Stimulated activated CD4-positive, alpha-beta T cell treated with anti-CD3 and anti-CD28 coated beads, Interleukin-2, amount 100 ng/mL, for 4 hours (primary cell): Measurements from ENCODE around the gene GOLPH3.
"Not testable (repeated sequence)": the region's sequence is repeated elsewhere in the genome, so short reads cannot be mapped to it uniquely, and the experiment has no call there.

Experiments used
- DNase-seq: peaks from one replicate; pipeline ENCODE4 v3.0.0-alpha.2; 2020; ENCODE audit warnings: low read depth

GOLPH3 gene

DNA sequence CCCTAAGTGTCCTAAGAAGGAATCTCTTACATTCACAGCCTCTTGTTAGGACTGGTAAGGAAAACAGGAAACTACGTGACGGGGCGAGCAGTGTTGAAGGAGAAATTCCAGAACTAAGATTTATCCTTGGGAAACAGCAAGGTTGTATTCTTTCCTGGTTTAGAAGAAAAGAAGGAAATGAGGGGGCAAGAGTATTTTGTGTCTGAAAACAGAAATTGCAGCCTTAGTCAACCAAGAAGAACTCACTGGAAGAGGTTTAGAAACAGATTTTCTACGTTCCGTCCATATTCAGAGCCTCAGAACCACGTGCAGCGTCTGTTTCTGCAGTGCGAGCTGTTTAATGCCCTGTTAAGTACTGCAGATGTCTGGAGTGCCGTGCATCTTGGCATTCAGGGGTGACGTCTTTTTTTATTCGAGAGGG, 75.2 kb downstream of the GOLPH3 start:
- DNase-seq: no peak

DNA sequence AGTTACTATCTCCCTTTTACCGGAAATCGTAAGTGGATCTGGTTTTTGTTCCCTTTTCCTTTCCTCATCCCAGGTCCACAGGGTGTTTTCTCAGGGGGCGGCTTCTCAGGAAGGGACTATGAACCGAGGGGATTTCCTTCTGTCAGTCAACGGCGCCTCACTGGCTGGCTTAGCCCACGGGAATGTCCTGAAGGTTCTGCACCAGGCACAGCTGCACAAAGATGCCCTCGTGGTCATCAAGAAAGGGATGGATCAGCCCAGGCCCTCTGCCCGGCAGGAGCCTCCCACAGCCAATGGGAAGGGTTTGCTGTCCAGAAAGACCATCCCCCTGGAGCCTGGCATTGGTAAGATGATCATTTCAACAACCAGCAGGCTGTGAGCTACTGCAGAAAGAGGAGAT, 75.8 kb downstream of the GOLPH3 start:
- DNase-seq: no peak

DNA sequence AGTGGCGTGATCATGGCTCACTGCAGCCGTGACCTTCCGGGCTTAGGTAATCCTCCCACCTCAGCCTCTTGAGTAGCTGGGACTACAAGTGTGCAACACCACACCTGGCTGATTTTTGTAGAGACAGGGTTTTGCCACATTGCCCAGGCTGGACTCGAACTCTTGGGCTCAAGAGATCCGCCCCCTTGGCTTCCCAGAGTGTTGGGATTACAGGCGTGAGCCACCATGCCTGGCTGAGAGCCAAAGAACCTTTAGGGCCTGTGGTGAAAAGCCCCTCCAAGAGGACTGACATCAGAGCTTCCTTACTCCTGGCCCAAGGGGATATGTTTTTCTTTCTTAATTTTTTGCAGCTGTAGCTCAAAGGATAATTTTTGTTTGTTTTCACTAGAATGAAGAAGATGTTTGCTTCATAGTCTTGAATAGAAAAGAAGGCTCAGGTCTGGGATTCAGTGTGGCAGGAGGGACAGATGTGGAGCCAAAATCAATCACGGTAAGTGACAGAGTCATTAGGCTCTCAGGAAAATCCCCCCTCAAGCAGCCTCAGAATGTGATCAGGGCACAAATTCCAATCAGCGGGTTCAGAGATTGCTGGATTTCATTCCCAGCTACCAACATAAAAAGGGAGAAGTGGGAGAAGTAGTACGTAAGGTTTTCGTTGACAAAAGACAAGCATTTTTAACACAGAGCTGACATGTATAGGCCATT, 77.1 kb downstream of the GOLPH3 start:
- no peak for DNase-seq

DNA sequence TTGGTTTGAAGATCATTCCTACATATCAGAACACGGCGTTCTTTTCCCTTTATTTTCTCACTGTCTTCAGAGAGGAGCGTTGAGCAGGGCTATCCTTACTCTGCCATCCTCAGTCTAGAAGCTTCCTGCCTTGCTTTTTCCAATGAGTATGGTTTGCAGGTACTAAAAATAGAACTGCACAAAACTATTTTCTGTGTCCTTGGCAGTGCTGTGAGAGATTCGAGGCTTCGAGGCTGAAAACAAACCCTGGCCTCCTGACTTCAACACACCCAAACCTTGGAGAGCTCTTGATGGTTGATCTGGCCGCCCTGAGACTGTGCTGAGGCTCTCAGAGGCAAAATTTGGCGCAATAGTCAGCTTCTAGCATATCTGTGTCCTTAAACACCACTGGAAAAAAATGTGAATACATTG, 78.9 kb downstream of the GOLPH3 start:
- DNase-seq: no peak

GRCh38 chr5:32094691-32095090, 79.4 kb downstream of the GOLPH3 start:
- no peak for DNase-seq

- peak; percentile 55 for DNase-seq
Measured at GRCh38 chr5:32092938-32093812, 80.9 kb downstream of the GOLPH3 start.

DNA sequence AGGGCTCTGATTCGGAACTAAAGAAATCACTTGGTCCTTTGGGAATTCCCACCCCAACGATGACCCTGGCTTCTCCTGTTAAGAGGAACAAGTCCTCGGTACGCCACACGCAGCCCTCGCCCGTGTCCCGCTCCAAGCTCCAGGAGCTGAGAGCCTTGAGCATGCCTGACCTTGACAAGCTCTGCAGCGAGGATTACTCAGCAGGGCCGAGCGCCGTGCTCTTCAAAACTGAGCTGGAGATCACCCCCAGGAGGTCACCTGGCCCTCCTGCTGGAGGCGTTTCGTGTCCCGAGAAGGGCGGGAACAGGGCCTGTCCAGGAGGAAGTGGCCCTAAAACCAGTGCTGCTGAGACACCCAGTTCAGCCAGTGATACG, 83.4 kb downstream of the GOLPH3 start:
- DNase-seq: no peak

DNA sequence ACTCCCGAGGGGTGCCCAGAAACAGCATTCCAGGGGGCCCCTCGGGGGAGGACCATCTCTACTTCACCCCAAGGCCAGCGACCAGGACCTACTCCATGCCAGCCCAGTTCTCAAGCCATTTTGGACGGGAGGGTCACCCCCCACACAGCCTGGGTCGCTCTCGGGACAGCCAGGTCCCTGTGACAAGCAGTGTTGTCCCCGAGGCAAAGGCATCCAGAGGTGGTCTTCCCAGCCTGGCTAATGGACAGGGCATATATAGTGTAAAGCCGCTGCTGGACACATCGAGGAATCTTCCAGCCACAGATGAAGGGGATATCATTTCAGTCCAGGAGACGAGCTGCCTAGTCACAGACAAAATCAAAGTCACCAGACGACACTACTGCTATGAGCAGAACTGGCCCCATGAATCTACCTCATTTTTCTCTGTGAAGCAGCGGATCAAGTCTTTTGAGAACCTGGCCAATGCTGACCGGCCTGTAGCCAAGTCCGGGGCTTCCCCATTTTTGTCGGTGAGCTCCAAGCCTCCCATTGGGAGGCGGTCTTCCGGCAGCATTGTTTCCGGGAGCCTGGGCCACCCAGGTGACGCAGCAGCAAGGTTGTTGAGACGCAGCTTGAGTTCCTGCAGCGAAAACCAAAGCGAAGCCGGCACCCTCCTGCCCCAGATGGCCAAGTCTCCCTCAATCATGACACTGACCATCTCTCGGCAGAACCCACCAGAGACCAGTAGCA, 83.9 kb downstream of the GOLPH3 start:
- DNase-seq: no peak

- no peak for DNase-seq
Measured at GRCh38 chr5:32089146-32090000, 84.7 kb downstream of the GOLPH3 start.

DNA sequence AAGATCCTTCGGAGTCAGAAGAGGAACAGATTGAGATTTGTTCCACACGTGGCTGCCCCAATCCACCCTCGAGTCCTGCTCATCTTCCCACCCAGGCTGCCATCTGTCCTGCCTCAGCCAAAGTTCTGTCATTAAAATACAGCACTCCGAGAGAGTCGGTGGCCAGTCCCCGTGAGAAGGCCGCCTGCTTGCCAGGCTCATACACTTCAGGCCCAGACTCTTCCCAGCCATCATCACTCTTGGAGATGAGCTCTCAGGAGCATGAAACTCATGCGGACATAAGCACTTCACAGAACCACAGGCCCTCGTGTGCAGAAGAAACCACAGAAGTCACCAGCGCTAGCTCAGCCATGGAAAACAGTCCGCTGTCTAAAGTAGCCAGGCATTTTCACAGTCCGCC, 85.9 kb downstream of the GOLPH3 start:
- no peak for DNase-seq

DNA sequence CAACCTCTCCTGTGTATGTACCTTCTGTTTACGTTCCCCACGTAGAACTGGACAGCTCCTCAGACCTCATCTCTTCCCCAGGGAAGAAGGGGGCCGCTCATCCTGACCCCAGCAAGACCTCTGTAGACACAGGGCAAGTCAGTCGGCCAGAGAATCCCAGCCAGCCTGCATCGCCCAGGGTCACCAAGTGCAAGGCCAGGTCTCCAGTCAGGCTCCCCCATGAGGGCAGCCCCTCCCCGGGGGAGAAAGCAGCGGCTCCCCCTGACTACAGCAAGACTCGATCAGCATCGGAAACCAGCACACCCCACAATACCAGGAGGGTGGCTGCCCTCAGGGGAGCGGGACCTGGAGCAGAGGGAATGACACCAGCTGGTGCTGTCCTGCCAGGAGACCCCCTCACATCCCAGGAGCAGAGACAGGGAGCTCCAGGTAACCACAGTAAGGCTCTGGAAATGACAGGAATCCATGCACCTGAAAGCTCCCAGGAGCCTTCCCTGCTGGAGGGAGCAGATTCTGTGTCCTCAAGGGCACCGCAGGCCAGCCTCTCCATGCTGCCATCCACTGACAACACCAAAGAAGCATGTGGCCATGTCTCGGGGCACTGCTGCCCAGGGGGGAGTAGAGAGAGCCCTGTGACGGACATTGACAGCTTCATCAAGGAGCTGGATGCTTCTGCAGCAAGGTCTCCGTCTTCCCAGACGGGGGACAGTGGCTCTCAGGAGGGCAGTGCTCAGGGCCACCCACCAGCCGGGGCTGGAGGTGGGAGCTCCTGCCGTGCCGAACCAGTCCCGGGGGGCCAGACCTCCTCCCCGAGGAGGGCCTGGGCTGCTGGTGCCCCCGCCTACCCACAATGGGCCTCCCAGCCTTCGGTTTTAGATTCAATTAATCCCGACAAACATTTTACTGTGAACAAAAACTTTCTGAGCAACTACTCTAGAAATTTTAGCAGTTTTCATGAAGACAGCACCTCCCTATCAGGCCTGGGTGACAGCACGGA, 86.7 kb downstream of the GOLPH3 start:
- DNase-seq: no peak

- DNase-seq: no peak
Measured at GRCh38 chr5:32083981-32084430, 90.1 kb downstream of the GOLPH3 start.

DNA sequence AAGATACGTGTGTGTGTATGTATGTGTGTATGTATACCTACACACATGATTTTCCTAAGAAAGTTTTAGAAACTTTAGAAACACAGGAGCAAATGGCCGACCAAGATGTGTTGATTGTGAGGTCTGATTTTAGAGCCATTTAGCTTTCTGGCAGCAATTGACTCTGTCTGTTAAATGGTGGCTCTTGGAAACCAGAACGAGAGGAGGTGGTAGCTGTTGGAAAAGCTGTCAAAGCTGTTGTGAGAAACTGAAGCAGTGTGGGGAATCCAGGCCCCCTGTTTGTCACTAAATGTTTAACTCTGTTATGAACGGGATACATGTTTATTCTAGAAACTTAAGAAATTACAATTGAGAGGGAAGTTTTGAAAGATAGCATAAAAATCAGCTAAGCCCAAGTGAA, 91.4 kb downstream of the GOLPH3 start:
- no peak for DNase-seq

- not testable (repeated sequence) for DNase-seq
Measured at GRCh38 chr5:32080565-32080964, 93.6 kb downstream of the GOLPH3 start.

DNA sequence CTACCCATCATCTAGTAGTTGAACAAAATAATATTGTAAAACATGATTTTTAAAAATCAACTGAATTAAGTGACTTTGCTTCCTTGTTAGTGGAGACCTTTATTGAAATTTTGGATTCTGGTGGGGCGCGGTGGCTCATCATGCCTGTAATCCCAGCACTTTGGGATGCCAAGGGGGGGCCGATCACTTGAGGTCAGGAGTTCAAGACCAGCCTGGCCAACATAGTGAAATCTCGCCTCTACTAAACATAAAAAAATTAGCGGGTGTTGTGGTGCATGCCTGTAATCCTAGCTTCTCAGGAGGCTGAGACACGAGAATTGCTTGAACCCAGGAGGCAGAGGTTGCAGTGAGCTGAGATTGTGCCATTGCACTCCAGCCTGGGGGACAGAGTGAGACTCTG, 95.3 kb downstream of the GOLPH3 start:
- DNase-seq: not testable (repeated sequence)

DNA sequence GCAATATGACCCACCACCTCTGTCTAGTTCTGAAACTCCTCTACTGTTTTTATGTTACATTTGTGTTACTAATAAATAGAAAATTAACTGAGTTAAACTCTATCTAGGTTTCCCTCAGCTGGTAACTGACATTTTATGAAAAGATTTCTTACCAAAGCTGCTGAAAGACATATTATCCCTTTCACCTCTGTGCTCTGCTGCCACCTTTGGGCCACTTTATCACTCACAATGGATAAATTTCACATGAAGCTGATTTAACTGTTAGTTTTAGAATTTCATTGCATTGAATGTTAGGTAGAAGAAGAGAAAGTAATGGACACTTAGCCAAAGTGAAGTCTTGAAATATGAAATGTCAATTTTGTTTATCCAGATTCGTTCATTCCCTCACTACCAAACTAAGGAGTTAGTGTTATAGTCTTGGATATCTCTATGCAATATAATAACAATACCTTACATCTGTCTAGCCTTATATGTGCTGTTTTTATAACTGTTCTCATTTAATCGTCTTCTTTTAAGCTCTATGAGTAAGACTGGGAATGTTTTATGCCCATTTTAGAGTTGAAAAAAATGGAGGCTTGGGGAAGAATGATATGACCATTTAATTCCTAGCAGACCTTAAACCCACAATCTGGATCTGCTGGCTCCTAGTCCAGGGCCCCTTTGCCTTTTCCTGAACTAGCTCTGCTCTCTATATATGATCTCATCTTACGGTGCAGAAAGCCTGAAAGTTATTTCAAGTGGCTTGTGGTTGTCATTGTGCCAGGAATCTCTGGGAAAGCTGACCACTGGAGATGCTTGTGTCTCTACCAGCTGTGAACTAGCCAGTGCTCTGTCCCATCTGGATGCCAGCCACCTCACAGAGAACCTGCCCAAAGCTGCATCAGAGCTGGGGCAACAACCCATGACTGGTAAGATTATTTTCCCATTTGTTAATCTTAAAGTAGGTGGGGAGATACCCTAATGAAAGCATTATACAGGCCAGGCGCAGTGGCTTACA, 97.1 kb downstream of the GOLPH3 start:
- no peak for DNase-seq
